Neural cell (in vitro differentiated cells): ENCODE data around the gene TOPORS. TPM values are rescaled to one million over a fixed set of nuclear protein-coding genes. Genes with fewer than 3 reads are reported as not detected.
"Not testable (repeated sequence)": the region's sequence is repeated elsewhere in the genome, so short reads cannot be mapped to it uniquely, and the experiment has no call there.

Experiments
- H2AFZ ChIP-seq: fragments of 200-600, 300-800 bp; sonication (generic), shearing (Covaris generic); 2 replicates; pipeline ENCODE4 v1.6.0; 2014; ENCODE audit warnings: low read depth, mild to moderate bottlenecking, antibody characterized with exemption, low read length, moderate library complexity
- H3F3A ChIP-seq: fragments of 200-600 bp; shearing (Covaris generic); 2 replicates; pipeline ENCODE4 v1.6.1; 2016; ENCODE audit warnings: mild to moderate bottlenecking, moderate library complexity, mixed read lengths, antibody characterized with exemption, low read length; ENCODE audit not compliant: insufficient read depth, poor library complexity, severe bottlenecking
- H3K27ac ChIP-seq: fragments of 200-600, 300-800 bp; sonication (generic), shearing (Covaris generic); 2 replicates; pipeline ENCODE4 v1.5.1; 2014; ENCODE audit warnings: mild to moderate bottlenecking, low read length, moderate library complexity
- H3K27me3 ChIP-seq: fragments of 300-800, 200-600 bp; sonication (generic), shearing (Covaris generic); 2 replicates; pipeline ENCODE4 v1.6.0; 2014; ENCODE audit warnings: mild to moderate bottlenecking, low read depth, low read length, moderate library complexity; ENCODE audit not compliant: insufficient read depth
- H3K36me3 ChIP-seq: fragments of 300-800, 200-600 bp; sonication (generic), shearing (Covaris generic); 2 replicates; pipeline ENCODE4 v1.5.1; 2014; ENCODE audit warnings: mild to moderate bottlenecking, antibody characterized with exemption, low read length, moderate library complexity; ENCODE audit not compliant: insufficient read depth
- H3K4me2 ChIP-seq: fragments of 300-800, 200-600 bp; sonication (generic), shearing (Covaris generic); 2 replicates; pipeline ENCODE4 v1.6.0; 2014; ENCODE audit warnings: mild to moderate bottlenecking, low read length
- H3K4me3 ChIP-seq: fragments of 300-800, 200-600 bp; sonication (generic), shearing (Covaris generic); 2 replicates; pipeline ENCODE4 v1.5.1; 2014; ENCODE audit warnings: mild to moderate bottlenecking, low read length, moderate library complexity
- H3K79me2 ChIP-seq: fragments of 200-600 bp; shearing (Covaris generic); replicated peaks from 2 replicates; pipeline ENCODE4 v1.6.0; 2014; ENCODE audit warnings: mild to moderate bottlenecking, low read length, moderate library complexity; ENCODE audit not compliant: insufficient read depth
- H3K9ac ChIP-seq: fragments of 300-800, 200-600 bp; sonication (generic), shearing (Covaris generic); 2 replicates; pipeline ENCODE4 v1.6.1; 2016; ENCODE audit warnings: mild to moderate bottlenecking, low read length, mixed read lengths
- H3K9me2 ChIP-seq: fragments of 200-600 bp; shearing (Covaris generic); 2 replicates; pipeline ENCODE4 v1.6.1; 2016; ENCODE audit warnings: mild to moderate bottlenecking, low read length, mixed read lengths; ENCODE audit not compliant: insufficient read depth
- H3K9me3 ChIP-seq: fragments of 200-600, 300-800 bp; sonication (generic), shearing (Covaris generic); 2 replicates; pipeline ENCODE4 v1.6.1; 2016; ENCODE audit warnings: mild to moderate bottlenecking, mixed run types, low read length, moderate library complexity, mixed read lengths
- H4K20me1 ChIP-seq: fragments of 200-600 bp; shearing (Covaris generic); 2 replicates; pipeline ENCODE4 v1.6.1; 2016; ENCODE audit warnings: mild to moderate bottlenecking, mixed run types; ENCODE audit not compliant: insufficient read depth
- CTCF ChIP-seq: fragments of 450-650 bp; IDR thresholded peaks from 2 replicates; pipeline ENCODE4 v1.5.1; 2014; ENCODE audit warnings: antibody characterized with exemption, mild to moderate bottlenecking, moderate library complexity; ENCODE audit not compliant: poor library complexity, severe bottlenecking
- EP300 ChIP-seq: fragments of 450-650 bp; conservative IDR thresholded peaks from 2 replicates; pipeline ENCODE4 v1.6.1; 2014; ENCODE audit warnings: antibody characterized with exemption, mild to moderate bottlenecking, moderate library complexity; ENCODE audit not compliant: poor library complexity, severe bottlenecking
- EZH2 ChIP-seq: fragments of 200-600, 300-800 bp; shearing (Covaris generic), sonication (generic); IDR thresholded peaks from 2 replicates; pipeline ENCODE4 v1.6.1; 2014; ENCODE audit warnings: antibody characterized with exemption, low read length, borderline replicate concordance, mild to moderate bottlenecking; ENCODE audit not compliant: insufficient read depth, poor library complexity, severe bottlenecking
- MXI1 ChIP-seq: fragments of 450-650 bp; conservative IDR thresholded peaks from 2 replicates; pipeline ENCODE4 v1.6.1; 2014; ENCODE audit warnings: antibody characterized with exemption, mild to moderate bottlenecking; ENCODE audit not compliant: poor library complexity, severe bottlenecking
- POLR2AphosphoS5 ChIP-seq: IDR thresholded peaks from 2 replicates; pipeline ENCODE4 v1.6.1; 2012
- RAD21 ChIP-seq: fragments of 450-650 bp; conservative IDR thresholded peaks from 2 replicates; pipeline ENCODE4 v1.6.1; 2014; ENCODE audit warnings: antibody characterized with exemption, mild to moderate bottlenecking, moderate library complexity
- REST ChIP-seq: IDR thresholded peaks from 2 replicates; pipeline ENCODE4 v1.6.1; 2012; ENCODE audit warnings: borderline replicate concordance
- SMC3 ChIP-seq: fragments of 450-650 bp; conservative IDR thresholded peaks from 2 replicates; pipeline ENCODE4 v1.6.1; 2014; ENCODE audit warnings: antibody characterized with exemption, mild to moderate bottlenecking, moderate library complexity; ENCODE audit not compliant: poor library complexity
- TAF1 ChIP-seq: IDR thresholded peaks from 2 replicates; pipeline ENCODE4 v1.6.1; 2012; ENCODE audit warnings: low read depth
- polyA plus RNA-seq: library from polyadenylated mRNA; depleted of rRNA; stranded (reverse); fragments of >200 nt; gene quantifications from 2 replicates; pipeline ENCODE4 v1.2.3, GENCODE V29; 2014

The TOPORS gene
- polyA plus RNA-seq, 1 donor from 2014 or later = 18.0 TPM

- Histone ChIP-seq H3K9me3 (no peaks in the 10 kb centered on the region), H3K27me3 (no peaks in the 10 kb centered on the region), H3K9me2 (no peaks in the 10 kb centered on the region), H3K79me2 (peaks cover 46% of the 10 kb centered on the region), H3K27ac (peak overlapping the region; percentile 92), H3K36me3 (no peaks in the 10 kb centered on the region), H3F3A (no peaks in the 10 kb centered on the region), H3K4me3 (peak overlapping the region; percentile 96), H3K9ac (peak overlapping the region; percentile 92), H2AFZ (peak overlapping the region; percentile 53), H3K4me2 (peak overlapping the region; percentile 95), H4K20me1 (no peaks in the 10 kb centered on the region)
- peak; percentile 85 for TF ChIP-seq REST
- peak; percentile 93 for TF ChIP-seq POLR2AphosphoS5
- TF ChIP-seq TAF1 = peak; percentile 68
- TF ChIP-seq CTCF = no peak
- TF ChIP-seq EP300 = peak; percentile 15
- no peak for TF ChIP-seq EZH2
- TF ChIP-seq RAD21 = no peak
- TF ChIP-seq MXI1 = peak; percentile 69
Observed at GRCh38 chr9:32550562-32551275, 1.7 kb downstream of the TOPORS start.

- H2AFZ ChIP-seq = peak overlapping the region; percentile 48
- peaks cover 51% of the 10 kb centered on the region for H3K79me2 ChIP-seq
- H3K27ac ChIP-seq = peak overlapping the region; percentile 82
- no peaks in the 10 kb centered on the region for H3F3A ChIP-seq
- H4K20me1 ChIP-seq = no peaks in the 10 kb centered on the region
- no peaks in the 10 kb centered on the region for H3K27me3 ChIP-seq
- peak overlapping the region; percentile 98 for H3K4me2 ChIP-seq
- no peaks in the 10 kb centered on the region for H3K36me3 ChIP-seq
- TF ChIP-seq CTCF (no peak), SMC3 (no peak), POLR2AphosphoS5 (no peak), REST (no peak), MXI1 (no peak), TAF1 (no peak), EZH2 (no peak), EP300 (no peak), RAD21 (no peak)
- peak overlapping the region; percentile 96 for H3K4me3 ChIP-seq
- peak overlapping the region; percentile 92 for H3K9ac ChIP-seq
- H3K9me2 ChIP-seq = no peaks in the 10 kb centered on the region
- no peaks in the 10 kb centered on the region for H3K9me3 ChIP-seq
Observed at GRCh38 chr9:32550150-32550561, 2.2 kb downstream of the TOPORS start.

GRCh38 chr9:32548213-32548612 is 4.2 kb downstream of the TOPORS start:
- not testable (repeated sequence) for H3K27ac ChIP-seq, H3K36me3 ChIP-seq, H3K9me3 ChIP-seq, H3K4me2 ChIP-seq, H3F3A ChIP-seq, H2AFZ ChIP-seq, H3K27me3 ChIP-seq, H4K20me1 ChIP-seq, H3K9me2 ChIP-seq, H3K9ac ChIP-seq, H3K4me3 ChIP-seq
- H3K79me2 ChIP-seq = peaks cover 63% of the 10 kb centered on the region
